ENCODE data around the gene MPPED1.

MPPED1 gene

DNA sequence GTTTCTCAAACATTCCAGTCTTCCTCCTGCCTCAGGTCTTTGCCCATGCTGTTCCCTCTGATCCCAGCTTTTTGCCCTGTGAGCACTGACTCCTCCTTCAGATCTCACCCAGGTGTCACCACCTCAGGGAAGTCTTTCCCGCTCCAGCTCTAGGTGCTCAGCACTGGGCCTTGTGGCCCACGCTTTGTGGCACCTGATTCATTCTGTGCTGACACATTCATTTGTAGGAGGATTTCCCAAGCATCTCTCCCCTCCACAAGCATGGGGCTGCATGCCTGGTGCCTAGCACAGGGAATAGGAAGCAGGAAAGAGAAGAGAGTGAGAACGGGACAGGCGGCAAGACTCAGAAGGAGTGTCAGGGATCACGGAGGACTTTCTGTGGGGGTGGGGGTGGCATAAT, 17.6 kb downstream of the MPPED1 start:
- no peak for DNase-seq (ENCODE audit: low spot score)

DNA sequence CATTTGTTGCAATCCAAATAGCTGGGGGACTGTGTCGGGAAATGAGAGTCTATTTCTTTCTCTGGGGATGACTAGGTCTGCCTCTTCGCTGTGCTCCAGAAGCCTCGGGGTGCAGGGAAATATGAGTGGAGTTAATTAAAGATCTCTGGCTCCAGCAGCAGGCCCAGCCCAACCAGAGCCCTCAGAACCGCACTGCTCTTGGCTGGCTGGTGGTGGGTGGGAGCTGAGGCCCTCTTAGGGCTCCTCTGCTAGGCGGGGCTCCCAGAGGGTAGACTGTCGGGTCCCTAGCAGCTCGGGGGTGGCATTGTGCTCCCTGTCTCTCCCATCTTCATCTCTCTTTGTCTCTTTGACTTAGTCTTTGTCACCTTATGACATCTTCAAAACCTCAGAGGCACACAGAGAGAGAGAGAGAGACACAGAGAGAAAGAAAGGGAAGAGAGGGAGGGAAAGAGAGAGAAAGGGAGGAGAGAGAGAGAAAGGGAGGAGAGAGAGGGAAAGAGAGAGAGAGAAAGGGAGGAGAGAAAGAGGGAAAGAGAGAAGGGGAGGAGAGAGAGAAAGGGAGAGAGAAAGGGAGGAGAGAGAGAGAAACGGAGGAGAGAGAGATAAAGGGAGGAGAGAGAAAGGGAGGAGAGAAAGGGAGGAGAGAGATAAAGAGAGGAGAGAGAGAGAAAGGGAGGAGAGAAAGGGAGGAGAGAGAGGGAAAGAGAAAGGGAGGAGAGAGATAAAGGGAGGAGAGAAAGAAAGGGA, 20.2 kb downstream of the MPPED1 start:
- no peak for DNase-seq (ENCODE audit: low spot score)

DNA sequence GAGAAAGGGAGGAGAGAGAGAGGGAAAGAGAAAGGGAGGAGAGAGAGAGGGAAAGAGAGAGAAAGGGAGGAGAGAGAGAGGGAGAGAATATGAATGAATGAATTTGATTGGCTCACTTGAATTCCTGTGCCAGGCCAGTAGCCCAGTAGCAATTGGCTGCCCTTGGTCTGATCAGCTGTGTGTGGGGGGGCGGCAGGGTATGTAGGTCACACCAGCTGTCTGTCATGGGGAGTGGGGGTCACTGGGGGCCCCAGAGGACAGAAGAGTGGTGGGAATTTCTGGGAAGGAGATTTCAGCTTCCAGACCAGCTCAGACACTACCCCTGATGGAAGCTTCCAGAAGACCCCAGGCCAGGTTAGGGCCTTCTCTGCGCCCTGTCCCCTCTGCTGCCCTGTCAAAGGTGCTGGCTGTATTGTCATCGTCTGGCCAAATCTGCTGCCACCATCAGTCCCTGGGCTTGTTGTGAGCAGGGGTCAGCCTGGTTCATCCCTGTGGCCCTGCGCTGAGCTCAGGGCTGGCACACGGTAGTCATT, 21.1 kb downstream of the MPPED1 start:
- DNase-seq (ENCODE audit: low spot score) = no peak

DNA sequence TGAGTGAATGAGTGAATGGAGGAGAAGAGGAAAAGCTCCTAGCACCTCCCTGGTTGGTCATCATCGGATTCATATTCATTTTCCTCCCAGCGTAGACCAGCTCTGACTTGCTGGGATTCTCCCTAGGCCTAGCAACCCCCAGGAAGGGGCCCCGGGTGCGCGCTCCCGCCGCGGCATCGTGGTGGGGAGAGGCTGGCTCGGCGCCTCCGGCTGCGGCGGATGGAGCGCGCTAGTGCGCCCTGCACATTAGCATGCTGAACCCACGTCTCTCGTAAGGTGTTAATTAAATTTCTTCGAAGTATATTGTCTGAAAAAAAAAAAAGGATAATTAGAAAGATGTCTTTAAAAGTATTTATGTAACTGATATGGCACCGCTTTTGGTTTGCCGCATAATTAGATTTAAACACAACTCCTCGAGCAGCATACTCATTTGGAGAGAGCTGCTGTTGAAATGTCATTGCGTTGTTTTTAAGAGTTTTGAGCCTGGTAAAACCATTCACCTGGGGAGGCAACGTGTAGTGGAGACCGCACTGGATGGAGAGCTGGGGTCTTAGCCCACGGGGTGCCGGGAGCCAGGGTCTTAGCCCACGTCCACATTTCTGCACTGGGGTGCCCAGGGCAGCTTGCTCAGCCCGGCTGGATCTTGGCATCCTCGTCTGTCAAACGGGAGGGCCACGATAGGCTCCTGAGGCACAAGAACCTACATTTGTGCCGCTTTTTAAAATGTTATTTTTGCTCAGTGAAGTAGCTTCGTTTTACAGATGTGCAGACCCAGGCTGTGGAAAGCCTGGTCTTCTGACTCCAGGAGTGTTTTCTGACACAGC, 21.8 kb downstream of the MPPED1 start:
- DNase-seq (ENCODE audit: low spot score) = no peak

DNA sequence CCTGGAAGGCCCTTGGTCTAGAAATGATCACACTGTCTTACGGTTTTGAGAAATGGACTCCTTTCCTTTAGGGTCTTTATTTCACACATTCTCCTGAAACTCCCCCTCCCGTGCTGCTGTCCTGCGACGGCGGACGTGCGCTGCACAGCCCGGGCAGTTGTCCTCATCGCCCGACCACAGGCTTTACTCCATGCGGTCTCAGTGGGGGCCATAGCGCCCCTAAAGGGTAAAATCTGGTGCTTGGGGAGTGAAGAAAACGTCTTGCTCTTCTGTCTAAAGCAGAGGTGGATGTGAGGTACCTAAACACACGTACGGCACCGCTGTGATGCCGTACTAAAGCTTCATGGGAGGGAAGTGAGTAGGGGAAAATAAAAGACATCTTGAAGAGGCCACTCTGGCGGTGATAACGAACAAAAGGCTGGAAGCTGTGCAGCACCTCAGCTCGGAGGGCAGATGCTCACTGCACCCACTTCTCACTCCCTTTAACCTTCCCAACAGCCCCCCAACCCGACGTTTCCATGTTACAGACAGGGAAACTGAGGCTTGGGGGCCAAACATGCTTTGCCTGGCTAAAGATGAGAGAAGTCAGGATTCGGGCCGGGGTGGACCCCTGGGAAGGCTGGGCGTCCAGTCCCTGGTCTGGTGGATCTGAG, 22.6 kb downstream of the MPPED1 start:
- DNase-seq (ENCODE audit: low spot score) = no peak

DNA sequence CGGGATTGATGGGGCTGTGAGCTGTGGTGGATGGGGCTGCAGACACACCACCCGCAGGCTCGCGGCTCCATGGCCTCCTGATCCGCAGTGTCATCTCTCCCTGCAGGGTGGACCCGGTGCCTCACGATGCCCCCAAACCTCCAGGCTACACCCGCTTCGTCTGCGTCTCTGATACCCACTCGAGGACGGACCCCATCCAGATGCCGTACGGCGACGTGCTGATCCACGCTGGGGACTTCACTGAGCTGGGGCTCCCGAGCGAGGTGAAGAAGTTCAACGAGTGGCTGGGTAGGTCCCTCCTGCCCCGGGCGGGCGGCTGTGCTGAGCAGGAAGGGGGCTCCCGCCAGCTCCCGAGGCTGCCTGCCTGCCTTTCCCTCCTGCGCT, 23.1 kb downstream of the MPPED1 start:
- DNase-seq (ENCODE audit: low spot score) = no peak

DNA sequence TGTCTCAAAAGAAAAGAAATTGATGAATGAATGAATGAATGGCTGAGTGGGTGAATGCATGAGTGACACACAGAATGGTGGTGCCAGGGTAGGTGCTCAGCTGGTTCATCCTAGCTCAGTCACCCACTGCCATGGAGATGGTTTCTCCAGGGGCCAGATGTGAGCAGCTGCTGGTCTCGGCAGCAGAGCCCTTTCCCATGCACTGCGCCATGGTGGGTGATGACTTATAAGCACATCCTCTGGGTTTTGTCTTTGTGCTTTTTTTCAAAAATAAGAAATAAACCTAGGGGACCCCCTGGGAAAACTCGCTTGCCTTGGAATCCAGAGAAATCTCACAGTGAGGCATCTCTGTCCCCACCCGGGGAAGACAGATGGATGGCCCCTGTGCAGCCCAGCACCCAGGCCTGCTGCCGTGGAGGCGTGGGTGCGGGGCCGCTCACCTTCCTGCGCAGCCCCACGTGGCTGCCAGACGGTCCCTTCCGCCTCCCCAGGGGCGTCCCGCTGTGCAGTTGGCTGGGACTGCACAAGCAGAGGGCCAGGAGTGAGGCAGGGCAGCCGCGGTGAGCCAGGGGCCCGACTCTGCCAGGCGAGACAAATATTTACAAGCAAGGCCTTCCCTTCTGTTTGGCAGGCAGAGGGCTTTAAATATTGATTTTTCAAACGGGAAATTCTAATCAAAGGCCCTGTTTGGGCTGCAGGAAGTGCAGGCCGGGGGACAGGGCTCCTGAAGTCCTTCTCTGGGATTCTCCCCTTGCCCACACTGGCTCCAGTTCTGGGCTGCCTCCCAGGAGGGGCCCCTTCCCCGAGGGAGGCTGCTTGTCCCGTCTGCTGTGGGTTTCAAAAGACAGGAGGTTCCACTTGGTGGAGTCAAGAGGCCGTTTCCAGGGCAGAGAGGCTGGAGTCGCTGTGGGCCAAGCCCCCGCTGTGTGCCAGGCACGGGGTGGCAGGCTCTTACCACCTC, 24.3 kb downstream of the MPPED1 start:
- no peak for DNase-seq (ENCODE audit: low spot score)

DNA sequence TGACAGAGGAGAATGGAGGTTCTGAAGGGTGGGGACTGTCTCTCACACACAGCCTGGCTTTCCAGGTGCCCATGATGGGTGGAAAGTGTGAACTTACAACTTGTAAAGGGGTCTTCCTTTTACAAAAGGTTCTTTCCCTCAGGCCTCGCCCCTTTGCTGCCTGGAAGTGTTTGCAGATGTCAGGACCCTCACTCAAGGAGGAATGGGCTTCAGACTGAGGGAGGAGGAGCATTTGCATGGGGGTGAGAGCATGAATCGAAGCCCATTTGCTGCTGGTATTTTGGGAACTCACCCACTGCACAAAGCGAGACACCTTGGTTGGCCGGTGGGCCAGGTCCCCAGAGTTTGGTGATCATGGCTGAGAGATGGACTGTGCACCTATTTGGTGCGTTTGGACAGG, 25.1 kb downstream of the MPPED1 start:
- DNase-seq (ENCODE audit: low spot score) = no peak

DNA sequence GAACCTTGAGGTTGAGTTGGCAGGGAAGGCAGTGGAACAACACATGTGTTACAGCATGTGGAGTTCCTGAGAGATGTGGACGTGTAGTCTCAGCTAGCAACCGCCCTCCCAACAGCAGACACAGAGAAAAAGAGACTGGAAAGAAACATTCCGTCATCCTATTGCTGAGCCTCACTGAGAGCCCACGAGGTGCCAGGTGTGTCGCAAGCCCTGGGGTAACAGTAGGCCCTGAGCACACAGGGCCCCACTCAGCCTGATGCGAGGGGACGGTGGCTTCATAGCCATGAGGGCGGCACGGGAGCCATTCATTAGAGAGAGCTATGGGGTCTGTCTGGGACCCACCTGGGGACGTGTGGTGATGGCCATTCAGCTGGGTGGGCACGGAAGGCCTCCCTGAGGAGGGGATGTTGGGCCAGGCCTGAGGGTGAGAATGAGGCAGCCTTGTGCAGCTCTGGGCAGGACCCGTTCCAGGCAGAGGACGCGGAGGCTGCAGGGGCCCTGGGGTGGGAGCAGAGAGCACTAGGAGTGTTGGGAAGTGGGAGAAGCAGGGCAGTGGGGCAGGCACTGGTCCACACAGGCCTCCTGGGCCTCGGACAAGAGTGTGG, 26.2 kb downstream of the MPPED1 start:
- no peak for DNase-seq (ENCODE audit: low spot score)

DNA sequence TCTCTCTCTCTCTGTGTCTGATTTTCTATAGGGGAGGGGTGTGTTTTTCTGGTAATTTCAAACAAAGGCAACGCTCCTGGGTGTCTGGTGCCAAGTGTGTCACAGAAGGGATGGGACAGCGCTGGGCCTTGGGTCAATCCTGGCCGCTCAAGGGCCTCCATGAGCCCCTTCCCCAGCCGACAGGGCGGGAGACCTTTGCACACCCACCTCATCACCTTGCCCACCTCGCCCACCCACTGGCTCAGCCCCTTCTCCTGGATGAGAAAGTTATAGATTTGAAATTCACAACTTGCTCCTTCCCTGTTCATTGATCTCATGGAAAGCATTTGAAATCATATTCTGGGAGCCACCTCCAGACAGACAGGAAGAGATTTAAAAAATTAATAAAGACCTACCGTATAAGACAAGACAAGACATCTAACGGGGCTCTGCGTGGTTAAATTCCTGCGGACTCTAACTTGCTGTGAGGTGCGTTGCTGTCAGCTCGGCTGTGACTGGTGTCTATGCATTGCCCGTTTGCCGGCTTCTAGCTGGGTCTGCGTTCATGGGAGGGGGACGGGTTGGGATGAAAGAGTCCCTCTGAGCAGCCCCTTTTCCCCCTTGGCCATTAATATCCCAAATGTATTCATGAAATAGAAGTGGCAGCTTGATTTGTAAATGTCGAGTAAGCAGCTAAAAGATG, 27.0 kb downstream of the MPPED1 start:
- DNase-seq (ENCODE audit: low spot score) = no peak

DNA sequence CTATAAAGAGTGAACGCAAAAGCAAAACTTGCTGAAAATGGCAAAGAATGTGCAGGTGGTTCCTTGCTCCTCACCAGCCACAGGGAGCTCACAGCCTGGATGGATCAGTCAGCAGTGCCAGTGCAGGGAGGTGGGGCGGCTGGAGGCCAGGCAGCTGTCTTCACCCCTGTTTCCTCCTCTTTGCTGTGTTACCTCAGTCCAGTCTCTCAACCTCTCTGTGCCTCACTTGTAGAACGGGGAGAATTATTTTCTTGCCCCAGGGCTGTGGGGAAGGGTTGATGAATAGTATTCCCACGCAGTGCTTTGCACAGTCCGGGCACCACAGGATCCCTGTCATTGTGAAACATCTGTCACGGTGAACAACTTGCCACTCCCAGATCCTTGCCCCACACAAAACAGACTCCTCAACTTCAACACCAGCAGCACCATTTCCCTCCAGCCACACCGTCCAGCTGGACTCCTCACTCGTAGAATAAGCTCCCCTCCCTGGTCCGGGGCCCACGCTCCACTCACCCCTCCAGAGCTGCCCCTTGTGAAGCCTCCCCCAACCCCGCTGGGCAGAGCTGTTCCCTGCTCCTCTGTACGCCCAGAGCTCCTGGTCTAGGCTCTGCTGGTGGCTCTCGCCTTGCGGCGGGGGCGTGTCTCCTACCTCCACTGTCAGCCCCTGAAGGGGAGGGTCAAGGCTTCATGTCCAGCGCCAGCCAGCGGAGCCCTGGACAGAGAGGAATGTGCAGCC, 27.7 kb downstream of the MPPED1 start:
- DNase-seq (ENCODE audit: low spot score) = no peak

DNA sequence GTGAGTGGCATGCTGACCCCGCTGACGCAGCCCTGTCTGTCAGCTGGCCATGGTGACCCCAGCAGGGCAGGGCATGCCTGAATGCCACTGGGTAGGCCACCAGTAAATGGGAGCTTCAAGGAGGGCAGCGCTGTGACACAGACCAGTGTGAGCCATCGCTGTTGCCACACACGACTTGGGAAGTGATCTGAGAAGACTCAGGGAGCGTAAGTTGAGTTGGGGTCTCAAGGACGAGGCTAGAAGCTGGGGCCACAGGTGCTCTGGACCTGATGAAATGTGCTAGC, 28.2 kb downstream of the MPPED1 start:
- no peak for DNase-seq (ENCODE audit: low spot score)

DNA sequence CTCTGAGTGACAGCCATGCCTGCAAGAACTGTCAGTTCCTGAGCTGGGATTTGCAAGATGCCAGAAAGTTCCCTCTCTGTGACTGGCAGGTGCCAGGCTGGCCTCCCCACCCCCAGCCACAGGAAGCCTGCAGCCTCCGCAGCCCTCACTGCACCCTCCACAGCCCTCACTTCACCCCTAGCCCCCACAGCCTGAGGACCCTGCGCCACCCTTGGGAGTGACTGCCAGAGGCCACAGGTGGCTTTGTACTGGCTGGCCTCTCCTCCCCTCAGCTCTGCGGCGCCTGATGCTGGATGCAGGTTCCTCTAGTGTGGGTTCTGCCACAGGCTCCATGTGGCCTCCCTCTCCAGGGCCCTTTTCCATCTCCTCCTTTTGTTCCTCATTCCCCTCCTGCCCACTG, 28.7 kb downstream of the MPPED1 start:
- DNase-seq (ENCODE audit: low spot score) = no peak

DNA sequence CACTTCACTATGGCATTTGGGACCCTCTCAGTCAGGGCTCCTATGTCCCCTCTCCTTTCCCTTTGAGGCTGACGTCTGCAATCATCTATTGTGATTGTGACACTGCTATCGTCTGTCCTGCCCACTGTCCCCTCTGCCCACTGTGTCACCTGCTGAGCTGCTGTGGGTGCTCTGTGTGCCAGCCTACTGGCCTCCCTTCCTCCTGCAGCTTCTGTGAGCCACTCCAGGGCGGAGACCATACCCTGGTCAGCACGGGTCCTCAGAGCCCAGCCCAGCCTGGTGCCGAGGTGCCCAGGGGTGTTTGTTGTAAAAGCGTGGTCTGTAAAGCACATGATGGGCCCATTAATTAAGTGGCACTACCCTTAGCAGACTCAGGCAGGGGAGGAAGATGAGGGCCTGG, 29.4 kb downstream of the MPPED1 start:
- DNase-seq (ENCODE audit: low spot score) = no peak

DNA sequence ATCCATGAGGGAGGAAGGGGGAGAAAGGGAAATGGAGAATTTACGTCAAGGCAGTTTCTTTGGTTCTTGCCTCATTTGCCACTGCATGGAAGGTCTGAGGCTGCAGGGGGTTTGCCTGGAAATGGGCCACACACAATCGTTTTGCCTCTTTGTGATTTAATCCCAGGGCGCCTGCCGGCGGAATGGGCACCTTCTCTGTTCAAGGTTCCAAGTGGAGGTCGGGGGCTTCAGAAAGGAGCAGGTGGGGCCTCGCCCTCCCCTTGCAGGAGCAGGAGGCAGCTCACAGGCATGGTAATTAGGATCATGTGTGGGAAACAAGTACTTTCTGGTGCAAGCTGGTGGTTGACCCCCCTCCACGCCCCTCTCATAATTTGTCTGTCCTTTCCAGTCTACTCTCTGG, 29.9 kb downstream of the MPPED1 start:
- no peak for DNase-seq (ENCODE audit: low spot score)

DNA sequence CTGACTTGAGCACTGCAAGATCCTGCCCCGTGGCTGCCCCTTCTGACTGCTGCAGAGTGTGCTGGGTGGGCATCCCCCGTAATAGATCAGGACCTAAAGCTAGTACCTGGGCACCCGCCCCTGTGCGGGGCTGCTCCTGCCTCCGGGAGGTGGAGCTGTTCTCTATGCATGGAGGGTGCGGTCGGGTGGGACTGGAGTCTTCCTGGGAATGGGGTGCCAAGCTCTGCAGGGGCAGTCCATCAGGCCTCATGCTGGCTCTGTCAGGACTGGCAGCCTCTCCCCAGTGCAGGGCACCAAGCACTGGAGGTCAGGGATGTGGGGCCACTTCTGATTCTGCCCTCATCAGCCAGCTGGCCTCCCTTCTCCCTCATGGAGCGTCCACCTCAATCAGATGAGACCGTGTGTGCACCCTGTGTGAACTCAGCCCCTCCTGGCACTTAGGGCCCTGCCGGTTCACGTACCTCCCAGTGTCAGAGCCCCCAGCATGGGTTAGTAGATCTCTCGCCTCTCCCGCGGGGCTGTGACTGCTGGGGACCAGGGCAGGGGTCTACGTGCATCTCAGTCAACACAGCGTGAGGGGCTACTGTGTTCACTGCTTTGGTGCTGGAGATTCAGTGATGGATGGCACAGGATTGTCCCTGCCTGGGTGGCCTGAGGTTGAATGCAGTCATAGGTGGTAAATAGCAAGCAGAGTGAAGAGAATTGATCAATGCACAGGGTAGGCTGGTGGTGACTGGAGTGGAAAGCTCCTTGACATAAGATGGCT, 30.8 kb downstream of the MPPED1 start:
- no peak for DNase-seq (ENCODE audit: low spot score)

DNA sequence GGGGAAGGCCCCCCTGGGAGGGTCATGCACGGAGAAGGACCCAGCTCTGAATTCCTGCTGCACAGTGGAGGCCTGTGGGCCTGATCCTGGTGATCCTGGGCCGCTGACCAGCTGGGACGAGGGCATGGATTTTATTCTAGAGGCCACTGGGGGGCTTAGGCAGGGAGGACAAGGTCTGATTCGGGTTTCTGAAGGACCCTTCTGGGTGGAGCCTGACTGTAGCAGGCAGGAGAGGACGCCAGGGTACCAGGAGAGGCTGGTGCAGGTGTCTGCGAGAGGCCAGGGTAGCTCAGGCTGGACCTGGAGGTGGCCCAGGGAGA, 31.3 kb downstream of the MPPED1 start:
- DNase-seq (ENCODE audit: low spot score) = no peak

DNA sequence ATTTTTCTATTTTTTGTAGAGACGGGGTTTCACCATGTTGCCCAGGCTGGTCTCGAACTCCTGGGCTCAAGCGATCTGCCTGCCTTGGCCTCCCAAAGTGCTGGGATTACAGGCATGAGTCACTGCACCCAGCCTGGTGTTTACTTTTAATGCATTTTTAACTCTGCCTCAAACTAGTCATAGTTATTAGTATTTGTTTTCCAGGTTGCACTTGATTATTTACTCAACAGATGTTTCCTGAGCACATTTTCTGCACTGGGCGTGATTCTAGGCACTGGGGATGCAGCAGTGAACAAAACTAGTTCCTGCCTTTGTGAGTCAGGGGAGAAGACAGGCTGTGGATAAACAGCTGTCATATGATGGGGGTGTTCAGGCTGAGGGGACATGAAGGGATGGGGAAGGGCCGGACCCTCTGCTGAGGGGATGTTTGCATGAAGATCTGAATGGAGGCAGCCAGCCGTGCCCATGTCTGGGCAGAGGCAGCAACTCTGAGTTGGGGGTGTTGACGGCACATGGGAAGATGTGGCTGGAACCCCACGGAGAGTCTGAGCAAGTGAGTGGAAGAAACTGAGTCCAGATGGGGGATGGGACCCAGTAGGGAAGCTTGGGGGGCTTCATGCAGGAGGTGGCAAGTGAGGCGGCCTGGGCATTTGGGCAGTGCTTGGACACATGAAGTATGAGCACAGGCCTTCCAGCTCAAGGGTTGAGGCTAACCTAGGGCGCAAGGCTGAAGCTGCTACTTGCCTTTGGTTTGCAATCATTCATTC, 34.4 kb downstream of the MPPED1 start:
- DNase-seq (ENCODE audit: low spot score) = no peak

DNA sequence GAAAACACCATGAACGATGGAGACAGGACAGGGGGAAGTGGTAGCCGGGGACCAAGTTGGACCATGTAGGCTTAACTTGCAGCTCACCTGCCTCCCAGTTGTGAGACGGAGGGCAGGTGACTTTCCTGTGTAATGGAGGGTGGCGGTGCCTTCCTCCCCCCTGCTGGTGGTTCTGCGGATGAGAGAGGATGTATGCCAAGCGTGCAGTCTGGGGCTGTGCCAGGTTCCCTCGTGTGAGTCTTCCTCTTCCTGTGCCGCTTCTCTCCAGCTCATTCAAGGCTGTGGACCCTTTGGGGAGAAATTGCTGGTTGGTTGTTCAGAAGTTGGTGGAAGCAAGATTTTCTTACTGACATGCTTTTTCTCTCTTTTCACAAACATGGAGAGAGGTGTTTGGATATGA, 35.1 kb downstream of the MPPED1 start:
- no peak for DNase-seq (ENCODE audit: low spot score)

All from germinal center (tissue), 1 donor.